Activated T-cell treated with anti-CD3 and anti-CD28 coated beads, Interleukin-2, amount 50 U/mL, for 72 hours (primary cell): Measurements from ENCODE around the gene ADAMTS17. TPM values are rescaled to one million over a fixed set of nuclear protein-coding genes. Genes with fewer than 3 reads are reported as not detected.

Source experiments
- ATAC-seq, 2 donors: fragments of 150-1000 bp; cut with Tn5 transposase; replicated peaks in 1 of 2; 2 replicates each; pipeline ENCODE4 v1.10.0; 2021; ENCODE audit warnings: moderate library complexity in 2 of 2, mild to moderate bottlenecking in 1 of 2
- DNase-seq, 2 donors: peaks; one replicate each; pipeline ENCODE4 v3.0.0; 2021 to 2022; ENCODE audit warnings: mixed read lengths in 1 of 2
- H3K27ac Mint-ChIP-seq: one replicate; pipeline ENCODE4 v1.8.0; 2022; ENCODE audit warnings: mild to moderate bottlenecking, moderate library complexity, mixed read lengths
- H3K27me3 Mint-ChIP-seq: one replicate; pipeline ENCODE4 v1.8.0; 2022; ENCODE audit warnings: low read depth, mixed read lengths
- H3K36me3 Mint-ChIP-seq, 2 donors: one replicate each; pipeline ENCODE4 v1.8.0; 2022; ENCODE audit warnings: mixed read lengths in 2 of 2, mild to moderate bottlenecking in 1 of 2; ENCODE audit not compliant: insufficient read depth in 2 of 2
- H3K4me1 Mint-ChIP-seq: one replicate; pipeline ENCODE4 v1.8.0; 2022; ENCODE audit warnings: low read depth, mixed read lengths
- H3K4me3 Mint-ChIP-seq, 2 donors: one replicate each; pipeline ENCODE4 v1.8.0; 2022; ENCODE audit warnings: mild to moderate bottlenecking in 2 of 2, mixed read lengths in 2 of 2, moderate library complexity in 2 of 2
- H3K9me3 Mint-ChIP-seq, 2 donors: one replicate each; pipeline ENCODE4 v1.8.0; 2022; ENCODE audit warnings: mixed read lengths in 2 of 2
- total RNA-seq, 2 donors: library from RNA; stranded (reverse); gene quantifications; one replicate each; pipeline ENCODE4 v1.2.3, GENCODE V29; 2022

The ADAMTS17 gene, protein sequence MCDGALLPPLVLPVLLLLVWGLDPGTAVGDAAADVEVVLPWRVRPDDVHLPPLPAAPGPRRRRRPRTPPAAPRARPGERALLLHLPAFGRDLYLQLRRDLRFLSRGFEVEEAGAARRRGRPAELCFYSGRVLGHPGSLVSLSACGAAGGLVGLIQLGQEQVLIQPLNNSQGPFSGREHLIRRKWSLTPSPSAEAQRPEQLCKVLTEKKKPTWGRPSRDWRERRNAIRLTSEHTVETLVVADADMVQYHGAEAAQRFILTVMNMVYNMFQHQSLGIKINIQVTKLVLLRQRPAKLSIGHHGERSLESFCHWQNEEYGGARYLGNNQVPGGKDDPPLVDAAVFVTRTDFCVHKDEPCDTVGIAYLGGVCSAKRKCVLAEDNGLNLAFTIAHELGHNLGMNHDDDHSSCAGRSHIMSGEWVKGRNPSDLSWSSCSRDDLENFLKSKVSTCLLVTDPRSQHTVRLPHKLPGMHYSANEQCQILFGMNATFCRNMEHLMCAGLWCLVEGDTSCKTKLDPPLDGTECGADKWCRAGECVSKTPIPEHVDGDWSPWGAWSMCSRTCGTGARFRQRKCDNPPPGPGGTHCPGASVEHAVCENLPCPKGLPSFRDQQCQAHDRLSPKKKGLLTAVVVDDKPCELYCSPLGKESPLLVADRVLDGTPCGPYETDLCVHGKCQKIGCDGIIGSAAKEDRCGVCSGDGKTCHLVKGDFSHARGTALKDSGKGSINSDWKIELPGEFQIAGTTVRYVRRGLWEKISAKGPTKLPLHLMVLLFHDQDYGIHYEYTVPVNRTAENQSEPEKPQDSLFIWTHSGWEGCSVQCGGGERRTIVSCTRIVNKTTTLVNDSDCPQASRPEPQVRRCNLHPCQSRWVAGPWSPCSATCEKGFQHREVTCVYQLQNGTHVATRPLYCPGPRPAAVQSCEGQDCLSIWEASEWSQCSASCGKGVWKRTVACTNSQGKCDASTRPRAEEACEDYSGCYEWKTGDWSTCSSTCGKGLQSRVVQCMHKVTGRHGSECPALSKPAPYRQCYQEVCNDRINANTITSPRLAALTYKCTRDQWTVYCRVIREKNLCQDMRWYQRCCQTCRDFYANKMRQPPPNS
- total RNA-seq, result 1 to 10 TPM; 2.4 to 2.6 TPM

DNA sequence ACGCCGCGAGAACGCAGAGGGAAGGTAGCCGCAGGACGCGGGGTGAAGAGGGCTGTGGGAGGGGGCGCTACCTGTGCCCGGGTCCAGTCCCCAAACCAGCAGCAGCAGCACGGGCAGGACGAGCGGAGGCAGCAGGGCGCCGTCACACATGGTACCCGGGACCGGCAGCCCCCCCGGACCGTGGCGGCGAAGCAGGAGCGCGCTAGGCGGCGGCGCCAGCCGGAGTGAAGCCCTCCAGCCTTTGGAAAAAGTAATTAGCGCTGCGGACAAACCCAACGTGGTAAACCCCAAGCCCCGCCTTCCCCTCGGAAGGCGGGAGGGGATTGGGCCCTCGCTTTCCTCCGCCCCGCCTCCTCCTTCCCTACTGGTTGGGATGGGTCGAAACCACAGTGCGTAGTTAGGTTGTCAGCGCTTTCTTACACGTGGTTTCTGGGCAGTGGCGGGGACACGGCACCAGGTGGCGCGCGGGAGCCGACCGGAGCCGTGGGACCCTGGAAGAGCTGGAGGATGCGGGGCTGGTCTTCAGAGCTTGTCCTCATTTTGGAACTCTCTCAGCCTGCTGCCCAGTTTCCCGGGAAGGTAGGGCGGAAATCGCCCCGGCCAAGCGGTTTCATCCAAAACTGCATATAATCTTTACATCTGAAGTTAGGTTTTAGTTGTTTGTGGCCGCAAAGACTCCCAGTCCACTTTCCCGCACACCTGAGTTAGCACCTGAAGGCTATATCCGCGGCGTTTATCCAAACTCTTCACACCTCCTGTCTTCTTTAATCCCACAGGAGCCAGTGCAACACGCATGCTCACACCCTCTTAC is at the start of gene ADAMTS17:
ADAMTS17 (minus strand) TSS at position 226 of the 811 bp plus-strand sequence; CDS start at position 150, 76 bp downstream.
- ATAC-seq, result peak; percentile 94
- H3K4me3 Mint-ChIP-seq, result peak within 1 kb of the TSS; percentile 62 to 71
- H3K27ac Mint-ChIP-seq, result no peak within 1 kb of the TSS

DNA sequence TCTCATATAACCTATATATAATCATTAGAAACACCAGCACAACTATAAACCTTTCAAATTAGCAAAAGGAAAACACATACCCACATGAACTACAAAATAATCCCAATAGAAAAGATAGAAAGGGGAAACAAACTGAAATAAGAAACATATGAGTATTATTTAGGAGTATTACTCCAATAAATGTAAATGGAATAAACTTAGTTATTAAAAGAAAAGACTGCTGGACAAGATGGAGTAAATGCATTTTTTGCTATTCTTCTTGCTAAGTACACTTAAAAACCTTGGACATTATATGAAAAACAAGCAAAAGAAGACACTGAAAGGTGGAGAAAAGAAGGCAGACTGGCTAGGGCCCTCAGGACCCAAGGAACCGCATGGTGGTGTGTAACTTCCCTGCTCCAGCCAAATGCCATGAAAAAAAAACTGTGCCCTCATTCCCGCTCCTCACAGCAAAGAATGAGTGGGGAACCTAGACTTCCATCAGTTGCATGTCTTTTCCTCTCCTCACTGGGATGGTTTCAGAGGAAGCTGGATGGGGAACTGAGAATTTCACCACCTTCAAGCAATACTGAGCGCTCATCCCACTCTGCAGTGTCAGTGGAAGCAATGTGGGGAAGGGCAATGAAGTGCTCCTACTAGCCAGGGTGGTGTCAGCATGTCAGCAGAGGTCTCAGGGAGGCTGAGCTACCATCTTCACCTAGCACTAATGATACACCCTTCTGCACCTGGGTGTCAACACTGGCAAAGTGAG is 43.7 kb upstream of the ADAMTS17 start:
- DNase-seq (no peak), ATAC-seq (no peak)
- peaks cover 2 to 11% of the 10 kb centered on the region in 2 donors for H3K9me3 Mint-ChIP-seq
- H3K27ac Mint-ChIP-seq, result no peak overlapping the region
- H3K27me3 Mint-ChIP-seq, result no peaks in the 10 kb centered on the region
- no peak overlapping the region for H3K4me3 Mint-ChIP-seq
- H3K4me1 Mint-ChIP-seq, result no peaks in the 10 kb centered on the region
- peaks cover 5 to 8% of the 10 kb centered on the region in 2 donors for H3K36me3 Mint-ChIP-seq

More for the DNA sequence above, at the start of gene ADAMTS17:
- Mint-ChIP-seq H3K4me1 (no peaks in the 10 kb centered on the region), H3K36me3 (no peaks in the 10 kb centered on the region), H3K27me3 (peaks cover 10% of the 10 kb centered on the region), H3K9me3 (no peaks in the 10 kb centered on the region)
- DNase-seq, result peak; percentile 93 to 96

GRCh38 chr15:100384108-100384410 is 42.3 kb upstream of the ADAMTS17 start:
- Mint-ChIP-seq H3K27me3 (no peaks in the 10 kb centered on the region), H3K36me3 (peaks cover 5 to 8% of the 10 kb centered on the region in 2 donors), H3K4me3 (no peak overlapping the region), H3K4me1 (no peaks in the 10 kb centered on the region), H3K27ac (no peak overlapping the region), H3K9me3 (peaks cover 2 to 11% of the 10 kb centered on the region in 2 donors)
- ATAC-seq (peak in 1 of 2 donors; percentile 20), DNase-seq (no peak)

DNA sequence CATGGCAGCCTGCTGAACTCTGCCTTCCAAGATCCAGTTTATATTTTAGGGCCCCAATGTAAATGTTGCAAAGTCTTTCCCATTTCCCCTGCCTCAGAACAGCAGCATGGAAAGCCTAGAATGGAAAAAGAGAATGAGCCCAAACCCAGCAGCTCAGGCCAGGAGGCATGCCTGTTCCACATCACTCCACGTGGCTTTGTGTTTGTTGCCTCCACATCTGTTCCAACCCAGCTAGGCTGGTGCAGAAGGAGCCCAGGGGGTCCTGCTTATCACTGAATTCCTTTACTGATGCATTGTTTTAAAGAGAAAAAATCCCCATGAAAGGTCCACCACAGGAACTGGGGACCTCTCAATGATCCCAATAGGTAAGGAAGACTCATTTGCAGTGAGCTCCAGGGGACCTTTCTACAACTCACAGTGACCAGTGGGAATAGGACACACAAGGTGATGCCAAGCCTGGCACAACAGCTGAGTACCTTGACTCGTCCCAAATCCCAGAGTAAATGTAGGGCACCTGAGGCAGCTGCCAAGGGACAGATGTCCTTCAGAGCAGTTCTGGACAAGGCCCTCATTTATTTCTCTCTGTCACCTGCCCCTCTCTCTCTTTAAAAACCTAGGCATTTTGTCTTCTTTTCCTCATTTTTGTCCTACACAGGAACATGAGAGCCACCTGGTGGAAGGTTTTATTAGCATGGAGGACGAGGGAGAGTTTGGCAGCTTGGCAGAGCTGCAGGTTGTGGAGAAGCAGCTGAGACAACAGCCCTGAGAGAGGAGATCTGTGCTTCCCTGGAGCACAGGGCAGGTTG is 41.7 kb upstream of the ADAMTS17 start:
- peaks cover 2 to 9% of the 10 kb centered on the region in 2 donors for H3K9me3 Mint-ChIP-seq
- no peak overlapping the region for H3K4me3 Mint-ChIP-seq
- peak in 1 of 2 donors; percentile 34 for DNase-seq
- no peaks in the 10 kb centered on the region for H3K4me1 Mint-ChIP-seq
- H3K27me3 Mint-ChIP-seq, result no peaks in the 10 kb centered on the region
- H3K36me3 Mint-ChIP-seq, result peaks cover 5 to 8% of the 10 kb centered on the region in 2 donors
- H3K27ac Mint-ChIP-seq, result no peak overlapping the region
- peak in 1 of 2 donors; percentile 24 for ATAC-seq

DNA sequence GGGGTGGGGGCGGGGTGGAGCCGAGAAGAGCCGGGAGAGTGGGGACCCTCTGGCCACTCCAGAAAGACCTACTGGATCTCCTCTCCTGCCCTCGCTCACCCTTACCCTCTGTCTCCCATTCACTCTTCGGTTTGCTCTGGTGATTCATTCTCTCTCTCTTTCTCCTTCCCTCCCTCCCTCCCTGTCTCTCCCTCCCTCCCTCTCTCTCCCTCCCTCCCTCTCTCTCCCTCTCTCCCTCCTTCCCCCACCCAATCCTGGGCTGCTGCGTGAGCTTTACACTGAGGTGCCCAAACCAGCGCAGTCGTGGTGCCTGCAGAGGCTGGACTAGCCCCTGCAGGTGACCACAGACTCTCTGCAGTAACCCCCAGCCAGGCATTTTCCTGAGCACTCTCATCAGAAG is 32.2 kb upstream of the ADAMTS17 start:
- no peak overlapping the region for H3K27ac Mint-ChIP-seq
- peak overlapping the region; percentile 57 to 73 for H3K4me3 Mint-ChIP-seq
- ATAC-seq, result no peak
- DNase-seq, result no peak
- H3K36me3 Mint-ChIP-seq, result peaks cover 1 to 9% of the 10 kb centered on the region in 2 donors
- H3K27me3 Mint-ChIP-seq, result peaks cover 43% of the 10 kb centered on the region
- H3K9me3 Mint-ChIP-seq, result peaks cover 0 to 6% of the 10 kb centered on the region in 2 donors
- H3K4me1 Mint-ChIP-seq, result peaks cover 5% of the 10 kb centered on the region

- H3K36me3 Mint-ChIP-seq, result peaks cover 1 to 9% of the 10 kb centered on the region in 2 donors
- no peak overlapping the region for H3K27ac Mint-ChIP-seq
- H3K9me3 Mint-ChIP-seq, result peaks cover 0 to 6% of the 10 kb centered on the region in 2 donors
- peaks cover 43% of the 10 kb centered on the region for H3K27me3 Mint-ChIP-seq
- DNase-seq, result no peak
- peak overlapping the region in 1 of 2 donors; percentile 58 for H3K4me3 Mint-ChIP-seq
- H3K4me1 Mint-ChIP-seq, result peaks cover 5% of the 10 kb centered on the region
- peak; percentile 45 to 50 for ATAC-seq
These were observed 31.5 kb upstream of the ADAMTS17 start for GRCh38 chr15:100373120-100373896.

GRCh38 chr15:100372739-100373119 is 31.0 kb upstream of the ADAMTS17 start:
- Mint-ChIP-seq H3K9me3 (peaks cover 0 to 6% of the 10 kb centered on the region in 2 donors), H3K27me3 (peaks cover 43% of the 10 kb centered on the region), H3K36me3 (peaks cover 1 to 9% of the 10 kb centered on the region in 2 donors), H3K4me3 (peak overlapping the region; percentile 9 to 58), H3K27ac (no peak overlapping the region), H3K4me1 (peaks cover 5% of the 10 kb centered on the region)
- peak in 1 of 2 donors; percentile 13 for ATAC-seq
- DNase-seq, result no peak

GRCh38 chr15:100355342-100355741 is 13.6 kb upstream of the ADAMTS17 start:
- Mint-ChIP-seq H3K27me3 (peaks cover 24% of the 10 kb centered on the region), H3K4me1 (peaks cover 9% of the 10 kb centered on the region), H3K9me3 (no peaks in the 10 kb centered on the region), H3K4me3 (no peak overlapping the region), H3K36me3 (peaks cover 0 to 4% of the 10 kb centered on the region in 2 donors), H3K27ac (no peak overlapping the region)
- ATAC-seq, result no peak
- no peak for DNase-seq

- Mint-ChIP-seq H3K4me3 (no peak overlapping the region), H3K36me3 (peaks cover 0 to 4% of the 10 kb centered on the region in 2 donors), H3K4me1 (peaks cover 21% of the 10 kb centered on the region), H3K9me3 (no peaks in the 10 kb centered on the region), H3K27ac (no peak overlapping the region), H3K27me3 (peaks cover 12% of the 10 kb centered on the region)
- no peak for ATAC-seq
- no peak for DNase-seq
These were observed 11.7 kb upstream of the ADAMTS17 start for GRCh38 chr15:100353449-100353848.

DNA sequence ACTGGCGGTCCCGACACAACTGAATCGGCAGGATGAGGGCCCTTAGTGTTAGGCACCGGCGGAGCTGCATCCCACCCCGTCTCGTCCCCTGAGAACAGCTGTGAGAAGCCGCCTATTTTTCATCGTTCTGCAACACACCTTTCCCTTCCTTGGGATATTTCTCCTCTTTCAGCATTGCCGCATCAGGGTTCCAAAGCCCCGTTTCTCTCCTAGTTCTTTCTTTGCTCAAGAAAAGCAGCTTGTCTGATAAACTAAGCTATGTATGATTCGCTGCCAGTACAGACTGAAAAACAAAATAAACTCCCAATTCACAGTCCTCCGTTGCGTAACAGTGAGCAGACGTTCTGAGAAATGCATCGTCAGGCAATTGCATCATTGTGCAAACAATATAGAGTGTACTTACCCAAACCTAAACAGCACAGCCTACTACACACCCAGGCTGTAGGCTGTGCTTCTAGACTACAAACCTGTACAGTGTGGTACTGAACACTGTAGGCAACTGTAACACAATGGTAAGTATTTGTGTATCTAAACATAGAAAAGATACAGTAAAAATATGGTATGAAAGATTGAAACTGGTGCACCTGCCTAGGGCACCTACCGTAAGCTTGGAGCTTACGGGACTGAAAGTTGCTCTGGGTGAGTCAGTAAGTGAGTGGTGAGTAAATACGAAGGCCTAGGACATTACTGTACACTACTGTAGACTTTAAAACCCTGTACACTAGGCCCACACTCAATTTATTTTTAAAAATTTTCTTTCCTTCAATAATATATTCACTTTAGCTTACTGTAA is 8.9 kb upstream of the ADAMTS17 start:
- Mint-ChIP-seq H3K27me3 (peaks cover 3% of the 10 kb centered on the region), H3K4me1 (peaks cover 21% of the 10 kb centered on the region), H3K27ac (peak overlapping the region; percentile 84), H3K36me3 (peaks cover 0 to 2% of the 10 kb centered on the region in 2 donors), H3K4me3 (peak overlapping the region; percentile 89 to 91), H3K9me3 (no peaks in the 10 kb centered on the region)
- DNase-seq (no peak), ATAC-seq (peak; percentile 43 to 48)
